Nucleus accumbens (tissue), 56 donors: Measurements from ENCODE around the gene COX10.

Experiments
- DNase-seq, 56 donors: peaks; one replicate each; lab custom pipeline; 2025; lab: John Stamatoyannopoulos, UW

Gene COX10

DNA sequence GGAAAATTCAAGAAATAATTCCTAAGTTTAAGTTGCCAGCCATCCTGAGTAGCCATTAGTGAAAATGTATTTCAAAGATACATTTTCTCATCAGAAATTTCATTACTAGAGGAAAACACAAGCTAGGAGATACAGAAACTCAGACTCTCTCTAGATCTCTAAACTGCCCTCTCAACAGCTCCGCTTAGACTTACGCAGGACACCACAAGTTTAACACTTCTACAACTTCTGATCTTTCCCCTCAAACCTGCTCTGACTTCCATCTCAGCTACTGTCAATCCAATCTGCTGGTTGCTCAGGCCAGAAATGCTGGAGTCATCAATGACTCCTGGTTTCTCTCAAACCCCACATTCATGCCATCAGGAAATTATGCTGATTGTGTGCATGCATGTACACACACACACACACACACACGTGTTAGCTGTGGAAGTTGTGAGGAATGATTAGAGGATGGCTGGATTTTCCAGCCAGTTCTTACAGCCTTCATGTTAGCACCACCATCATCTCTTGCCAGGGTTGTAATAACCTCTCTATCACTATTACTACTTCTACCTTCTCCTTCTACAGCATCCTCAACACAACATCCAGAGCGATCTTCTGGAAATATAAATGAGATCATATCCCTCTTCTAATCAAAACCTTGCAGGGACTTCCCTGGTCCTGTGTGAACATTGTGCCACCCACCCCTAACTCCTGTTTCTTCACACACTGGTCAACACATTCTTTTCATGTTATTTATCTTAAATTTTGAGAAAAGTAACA is 47.1 kb downstream of the COX10 start:
- no peak for DNase-seq

- DNase-seq = no peak
These were observed 49.6 kb downstream of the COX10 start for GRCh38 chr17:14118951-14119350.

DNA sequence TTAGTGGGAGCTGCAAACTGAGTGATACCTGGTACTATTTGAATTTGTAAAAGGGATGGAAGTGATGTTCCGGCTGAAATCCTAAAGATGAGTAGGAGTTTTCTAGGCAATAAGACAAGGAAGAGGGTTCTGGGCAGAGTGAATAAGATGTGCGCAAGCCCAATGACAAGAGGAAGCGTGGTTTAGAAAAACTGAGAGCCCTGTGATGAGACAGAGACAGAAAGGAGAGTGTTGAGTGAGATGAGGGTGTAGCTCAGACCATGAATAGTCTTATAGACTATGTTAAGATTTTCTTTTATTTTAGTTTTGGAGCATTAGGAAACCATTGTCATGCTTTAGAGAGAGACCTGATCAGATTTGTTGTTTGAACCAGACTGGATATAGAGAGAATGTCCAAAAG is 50.2 kb downstream of the COX10 start:
- no peak for DNase-seq

DNA sequence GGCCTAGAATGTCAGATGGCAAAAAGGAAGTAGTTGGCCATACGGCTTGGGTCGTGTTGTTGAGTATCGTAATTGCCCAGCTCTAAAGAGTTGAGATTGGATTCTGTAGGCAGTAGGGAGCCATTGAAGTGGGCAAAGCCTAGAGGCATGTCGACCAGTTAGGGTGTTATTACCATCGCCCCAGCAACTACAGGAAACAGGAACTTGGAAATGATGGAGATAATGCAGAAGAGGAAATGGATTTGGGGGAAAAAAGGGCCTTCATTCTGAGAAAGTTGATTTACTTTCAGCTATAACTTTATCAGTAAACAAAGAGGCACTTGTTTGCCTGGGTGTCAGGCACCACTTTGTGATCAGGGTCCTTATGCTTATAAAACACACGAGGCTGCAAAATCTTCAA is 52.6 kb downstream of the COX10 start:
- no peak for DNase-seq

GRCh38 chr17:14123619-14124278 is 54.4 kb downstream of the COX10 start:
- DNase-seq = no peak

DNA sequence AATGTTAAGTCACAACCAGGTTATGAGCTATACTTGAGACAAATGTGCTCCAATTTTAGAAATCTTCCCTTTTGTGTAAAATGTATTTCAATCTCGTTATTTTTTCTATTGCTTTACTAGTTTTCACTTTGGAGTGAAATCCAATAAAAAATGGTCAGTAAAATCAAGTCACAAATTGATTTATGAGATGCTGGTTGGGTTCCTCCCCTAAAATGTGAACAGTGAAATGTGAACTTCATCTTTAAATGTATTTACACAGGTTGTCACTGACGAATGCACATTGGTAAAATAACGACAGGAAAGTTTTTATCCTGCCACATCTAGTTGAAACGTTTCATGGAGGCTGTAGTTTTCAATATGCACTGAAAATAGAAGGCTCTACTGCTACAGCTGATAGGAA is 55.5 kb downstream of the COX10 start:
- no peak for DNase-seq

- no peak for DNase-seq
These were observed 56.3 kb downstream of the COX10 start for GRCh38 chr17:14125518-14126137.

- no peak for DNase-seq
These were observed 63.8 kb downstream of the COX10 start for GRCh38 chr17:14133104-14133503.

DNA sequence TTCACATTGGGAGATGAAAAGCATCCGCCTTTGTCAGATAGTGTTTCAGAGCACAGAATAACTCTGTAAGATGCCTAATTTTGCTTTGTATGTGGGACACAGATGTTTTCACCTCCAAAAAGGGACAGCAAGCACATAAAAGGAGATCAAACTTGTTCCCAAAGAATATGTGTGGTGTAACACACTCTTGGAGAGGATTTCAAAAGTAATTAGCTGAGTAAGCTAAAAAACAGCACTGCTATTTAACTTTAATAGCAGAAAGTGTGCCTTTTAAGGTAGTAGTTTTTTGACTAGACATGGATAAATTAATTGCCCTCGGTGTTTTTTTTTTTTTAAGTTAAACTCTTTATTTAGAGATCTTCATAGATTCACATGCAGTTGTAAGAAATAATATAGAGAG is 65.2 kb downstream of the COX10 start:
- no peak for DNase-seq

GRCh38 chr17:14135906-14136590 is 66.7 kb downstream of the COX10 start:
- DNase-seq = no peak

GRCh38 chr17:14138649-14139048 is 69.3 kb downstream of the COX10 start:
- no peak for DNase-seq

DNA sequence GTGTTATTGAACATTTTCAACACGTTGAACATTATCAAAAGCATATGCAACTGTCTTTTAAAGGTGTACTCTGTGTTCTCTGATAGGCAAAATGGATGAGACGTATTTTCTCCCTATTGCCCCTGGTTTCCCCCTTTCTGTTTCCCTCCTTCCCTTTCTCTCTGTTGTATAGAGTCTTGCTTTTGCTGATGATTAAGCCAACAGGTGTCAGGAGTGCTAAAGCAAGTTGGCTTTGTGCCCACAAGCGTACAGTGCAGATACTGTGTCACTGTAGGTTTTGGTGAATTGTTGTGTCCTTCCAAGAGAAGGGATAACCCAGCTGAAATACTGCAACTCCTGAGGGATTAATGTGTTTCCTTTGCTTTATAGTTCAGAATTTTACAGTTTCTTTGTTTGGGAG is 74.4 kb downstream of the COX10 start:
- DNase-seq = no peak

GRCh38 chr17:14144508-14144907 is 75.2 kb downstream of the COX10 start:
- no peak for DNase-seq

DNA sequence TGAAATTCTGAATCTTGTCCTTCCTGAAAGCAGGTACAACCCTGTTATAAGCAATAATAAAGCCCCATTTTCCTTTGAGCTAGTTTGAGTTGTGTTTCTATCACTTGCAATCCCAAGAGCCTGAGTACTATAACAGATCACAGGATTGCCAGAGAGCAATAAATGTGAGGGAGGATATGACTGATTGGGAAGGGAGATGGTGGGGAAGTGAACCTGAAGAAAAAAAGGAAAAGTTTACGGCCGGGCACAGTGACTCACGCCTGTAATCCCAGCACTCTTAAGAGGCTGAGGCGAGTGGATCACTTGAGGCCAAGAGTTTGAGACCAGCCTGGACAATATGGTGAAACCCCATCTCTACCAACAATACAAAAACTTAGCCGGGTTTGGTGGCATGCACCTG is 80.4 kb downstream of the COX10 start:
- no peak for DNase-seq

DNA sequence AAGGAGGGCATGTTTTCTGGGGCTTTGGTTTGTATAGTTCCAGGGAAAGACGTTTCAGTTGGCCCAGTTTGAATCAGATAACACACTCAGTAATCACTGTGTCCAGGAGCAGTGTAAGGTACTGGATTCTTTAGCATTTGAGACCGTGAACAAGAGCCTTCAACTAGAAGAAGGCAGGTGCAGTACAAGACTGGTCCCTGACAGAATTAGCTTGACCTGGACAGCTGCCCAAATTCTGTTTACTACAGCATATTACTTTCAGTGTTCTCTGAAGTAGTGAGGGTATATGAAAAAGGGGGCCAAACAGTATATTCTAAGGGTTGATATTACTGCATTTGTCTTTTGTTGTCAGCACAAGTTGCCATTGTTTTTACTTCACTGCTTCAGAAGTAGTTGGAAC is 81.3 kb downstream of the COX10 start:
- DNase-seq = no peak

GRCh38 chr17:14152721-14153120 is 83.4 kb downstream of the COX10 start:
- DNase-seq = no peak

DNA sequence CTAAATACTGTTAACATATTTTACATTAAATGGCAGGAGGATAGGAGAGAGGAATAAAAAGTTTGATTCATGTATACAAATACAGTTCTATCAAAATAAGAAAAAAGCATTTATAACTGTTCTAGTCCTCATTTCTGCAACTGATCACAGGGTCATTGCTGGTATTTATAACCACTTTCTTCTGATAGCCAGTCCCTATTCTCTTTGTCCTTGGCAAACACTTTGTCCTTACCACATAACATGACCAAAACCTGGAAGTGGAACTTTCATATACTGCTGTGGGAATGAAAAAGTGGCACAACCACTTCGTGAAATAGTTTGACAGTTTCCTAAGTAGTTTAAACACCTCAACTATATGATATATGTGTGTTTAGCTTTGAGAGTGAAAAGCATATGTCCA is 84.1 kb downstream of the COX10 start:
- no peak for DNase-seq

- no peak for DNase-seq
These were observed 87.4 kb downstream of the COX10 start for GRCh38 chr17:14156689-14157088.

DNA sequence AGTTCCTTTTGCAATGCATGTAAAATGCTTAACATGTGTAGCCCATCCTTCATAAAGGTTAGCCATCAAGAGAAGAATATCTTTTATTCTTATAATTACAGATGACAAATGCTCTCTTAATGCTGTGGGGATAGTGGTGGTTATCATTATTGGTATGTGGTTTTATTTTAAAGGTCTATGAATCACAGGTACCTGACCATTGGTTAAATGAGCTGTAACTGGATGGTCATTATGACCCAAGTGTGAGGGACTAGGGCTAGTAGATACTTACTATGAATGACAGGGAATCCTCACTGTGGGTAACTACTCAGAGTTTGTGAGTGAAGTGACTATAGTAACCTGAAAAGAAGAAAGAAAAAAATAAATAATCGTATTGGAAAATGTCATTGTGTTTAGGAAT is 88.5 kb downstream of the COX10 start:
- no peak for DNase-seq

- DNase-seq = no peak
These were observed 89.4 kb downstream of the COX10 start for GRCh38 chr17:14158707-14159106.

DNA sequence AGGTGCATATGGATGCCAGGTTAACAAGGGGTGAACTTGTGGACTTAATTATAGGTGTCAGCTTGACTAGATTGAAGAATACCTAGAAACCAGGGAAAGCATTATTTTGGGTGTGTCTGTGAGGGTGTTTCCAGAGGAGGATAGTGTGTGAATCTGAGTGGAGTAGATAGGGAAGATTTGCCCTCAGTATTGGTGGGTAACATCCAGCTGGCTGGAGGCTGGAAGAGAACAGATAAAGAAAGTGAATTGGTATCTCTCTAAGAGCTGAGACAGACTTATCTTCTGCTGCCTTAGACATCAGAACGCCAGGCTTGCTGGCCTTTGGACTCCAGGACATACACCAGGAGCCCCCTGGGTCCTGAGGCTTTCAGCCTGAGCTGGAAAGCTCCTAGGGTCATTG is 92.1 kb downstream of the COX10 start:
- no peak for DNase-seq
